Measurements from ENCODE around the gene KLHL22.
"Not testable (repeated sequence)": the region's sequence is repeated elsewhere in the genome, so short reads cannot be mapped to it uniquely, and the experiment has no call there.

The KLHL22 gene

GRCh38 chr22:20499769-20500168 lies 4.2 kb upstream of the KLHL22 start:
- no peak for DNase-seq

GRCh38 chr22:20498913-20499312 lies 3.3 kb upstream of the KLHL22 start:
- DNase-seq, result no peak

- DNase-seq, result no peak
Measured at GRCh38 chr22:20497426-20497825, 1.8 kb upstream of the KLHL22 start.

GRCh38 chr22:20495861-20496681 lies 476 bp upstream of the KLHL22 start:
- peak; percentile 58 for DNase-seq

- DNase-seq, result no peak
Measured at GRCh38 chr22:20491346-20491745, 4.2 kb downstream of the KLHL22 start.

- no peak for DNase-seq
Measured at GRCh38 chr22:20490941-20491307, 4.7 kb downstream of the KLHL22 start.

GRCh38 chr22:20490183-20490940 lies 5.2 kb downstream of the KLHL22 start:
- no peak for DNase-seq

GRCh38 chr22:20488946-20489345 lies 6.6 kb downstream of the KLHL22 start:
- no peak for DNase-seq

GRCh38 chr22:20487715-20488114 lies 7.9 kb downstream of the KLHL22 start:
- DNase-seq, result no peak

- no peak for DNase-seq
Measured at GRCh38 chr22:20486229-20486628, 9.4 kb downstream of the KLHL22 start.

GRCh38 chr22:20484948-20485683 lies 10.5 kb downstream of the KLHL22 start:
- no peak for DNase-seq

- no peak for DNase-seq
Measured at GRCh38 chr22:20483771-20484170, 11.8 kb downstream of the KLHL22 start.

- not testable (repeated sequence) for DNase-seq
Measured at GRCh38 chr22:20483143-20483506, 12.5 kb downstream of the KLHL22 start.

- DNase-seq, result no peak
Measured at GRCh38 chr22:20479612-20480196, 15.9 kb downstream of the KLHL22 start.

GRCh38 chr22:20478059-20478458 lies 17.5 kb downstream of the KLHL22 start:
- not testable (repeated sequence) for DNase-seq

- not testable (repeated sequence) for DNase-seq
Measured at GRCh38 chr22:20475569-20475968, 20.0 kb downstream of the KLHL22 start.

GRCh38 chr22:20475115-20475436 lies 20.5 kb downstream of the KLHL22 start:
- no peak for DNase-seq

GRCh38 chr22:20472629-20473442 lies 22.8 kb downstream of the KLHL22 start:
- no peak for DNase-seq

- DNase-seq, result no peak
Measured at GRCh38 chr22:20471126-20471833, 24.3 kb downstream of the KLHL22 start.

GRCh38 chr22:20470525-20470924 lies 25.1 kb downstream of the KLHL22 start:
- not testable (repeated sequence) for DNase-seq

- no peak for DNase-seq
Measured at GRCh38 chr22:20469110-20469868, 26.3 kb downstream of the KLHL22 start.

Data from NCI-H2107 (cell line).